CD1c-positive myeloid dendritic cell (primary cell): ENCODE results near the gene CTIF.

Experiments
- DNase-seq: peaks from one replicate; pipeline ENCODE4 v3.0.0-alpha.2; 2016; ENCODE audit errors: extremely low spot score

Gene CTIF

DNA sequence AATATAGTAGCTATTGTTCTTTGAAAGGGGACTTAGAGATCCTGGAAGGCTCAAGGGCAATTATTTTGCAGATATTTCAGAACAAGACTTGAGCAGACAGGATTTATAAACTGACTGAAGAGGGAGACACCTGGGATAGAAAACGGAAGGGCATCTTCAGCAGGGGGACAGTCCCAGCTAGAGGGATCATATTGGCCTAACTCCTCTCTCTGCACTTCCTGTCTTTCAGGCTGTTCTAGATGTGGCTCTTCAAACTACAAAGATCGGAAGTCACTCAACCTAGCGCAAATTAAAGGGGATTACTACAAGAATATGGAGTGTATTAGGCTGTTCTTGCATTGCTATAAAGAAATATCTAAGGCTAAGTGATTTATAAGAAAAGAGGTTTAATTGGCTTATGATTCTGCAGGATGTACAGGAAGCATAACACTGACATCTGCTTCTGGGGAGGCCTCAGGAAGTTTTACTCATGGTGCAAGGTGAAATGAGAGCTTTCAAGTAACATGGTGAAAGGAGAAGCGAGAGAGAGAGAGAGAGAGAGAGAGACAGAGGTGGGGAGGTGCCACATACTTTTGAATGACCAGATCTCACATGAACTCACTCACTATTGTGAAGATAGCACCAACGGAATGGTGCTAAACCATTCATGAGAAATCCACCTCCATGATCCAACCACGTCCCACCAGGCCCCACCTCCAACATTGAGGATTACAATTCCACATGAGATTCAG, 5.3 kb upstream of the CTIF start:
- no peak for DNase-seq

DNA sequence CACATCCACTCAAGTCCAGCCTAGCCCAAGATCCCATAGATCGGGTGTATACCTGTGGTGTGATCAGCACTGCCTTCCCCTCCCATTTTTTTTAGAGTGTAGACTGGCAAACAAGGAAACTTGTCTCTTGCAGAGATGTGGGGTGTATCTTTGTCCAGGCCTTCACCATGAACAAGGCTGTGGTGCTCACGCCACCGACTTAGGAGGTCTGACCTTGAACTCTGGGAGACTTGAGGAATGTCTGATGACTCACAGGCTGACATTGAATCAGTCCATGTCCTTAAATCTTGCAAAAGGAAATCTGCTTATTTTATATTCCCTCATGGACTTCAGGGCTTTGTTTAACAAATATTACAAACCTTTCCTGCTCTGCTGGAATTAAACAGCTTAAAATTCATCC, 4.5 kb upstream of the CTIF start:
- no peak for DNase-seq

DNA sequence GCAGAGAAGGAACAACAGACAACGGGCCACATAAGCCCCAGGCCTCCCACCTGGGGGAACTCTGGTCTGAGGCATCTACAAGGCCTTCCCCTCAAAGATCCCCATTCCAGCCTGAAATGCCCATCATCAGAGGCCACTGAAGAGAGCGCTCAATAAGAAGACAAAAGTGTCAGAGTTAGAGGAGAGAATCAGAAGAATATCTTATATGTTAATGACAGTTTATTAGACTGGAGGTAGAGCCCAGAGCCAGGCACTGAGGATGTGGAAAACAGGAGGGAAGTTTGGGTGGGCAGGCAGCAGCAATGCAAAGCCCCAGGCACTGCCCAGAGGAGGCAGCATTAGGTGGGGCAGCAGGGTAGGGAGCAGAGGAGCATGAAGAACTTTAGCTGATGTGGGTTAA, 2.9 kb upstream of the CTIF start:
- no peak for DNase-seq

DNA sequence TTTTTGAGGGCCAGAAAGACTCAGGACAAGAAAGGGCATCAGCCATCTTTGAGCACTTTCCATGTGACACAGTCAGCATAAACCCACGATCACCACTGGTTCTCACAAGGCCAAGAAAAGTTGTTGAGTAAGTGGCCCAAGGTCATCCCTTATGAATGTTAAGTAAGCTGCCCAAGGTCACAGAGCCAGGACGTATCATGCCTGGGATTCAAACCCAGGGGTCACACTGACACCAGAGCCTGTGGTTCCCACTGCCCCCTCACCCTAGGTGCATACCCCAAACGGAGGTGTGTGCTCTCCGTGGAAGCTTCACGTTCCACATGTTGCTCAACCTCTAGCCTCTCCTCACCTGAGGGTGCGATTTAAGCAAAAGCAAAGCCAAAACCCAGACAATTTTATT, 2.3 kb upstream of the CTIF start:
- DNase-seq: no peak

DNA sequence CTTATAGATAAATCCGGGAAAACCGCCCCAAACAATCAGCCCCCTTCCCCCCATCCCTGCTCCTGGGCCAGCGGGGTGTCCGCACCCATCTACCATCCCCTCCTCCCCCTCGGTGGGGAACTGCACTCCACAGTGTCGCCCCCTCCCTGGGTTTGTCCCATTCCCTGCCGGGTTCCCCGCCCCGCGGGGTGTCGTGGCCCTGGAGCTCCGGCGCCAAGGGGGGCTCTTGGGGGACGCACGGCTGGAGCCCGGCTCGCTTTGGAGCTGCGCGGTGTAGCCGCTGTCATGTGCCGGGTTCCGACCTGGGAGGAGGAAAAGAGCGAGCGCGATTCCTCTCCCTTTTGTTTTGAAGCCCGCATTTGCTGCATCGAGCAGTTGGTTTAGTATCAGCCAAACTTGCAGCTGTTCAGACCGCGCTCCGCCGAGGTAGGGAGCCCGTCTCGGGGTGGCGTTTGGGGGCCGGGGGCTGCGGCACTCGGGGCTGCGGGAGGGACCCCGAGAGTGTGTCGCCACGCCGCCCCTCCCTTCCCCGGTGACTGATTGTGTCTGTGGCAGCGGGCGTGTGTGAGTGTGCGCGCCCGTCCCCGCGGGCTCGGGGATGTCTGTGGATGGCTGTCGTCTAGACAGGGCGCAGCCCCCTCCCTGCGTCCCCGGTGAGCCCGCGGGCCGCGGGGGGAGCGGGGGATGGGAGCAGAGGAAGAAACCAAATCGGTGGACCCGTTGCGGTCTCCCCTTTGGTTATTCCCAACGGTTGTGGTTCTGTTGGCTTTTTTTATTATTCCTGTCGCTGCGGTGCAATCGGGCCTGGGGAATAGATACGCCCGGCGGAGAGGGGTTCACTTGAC, 797 bp downstream of the CTIF start:
- peak; percentile 24 for DNase-seq

DNA sequence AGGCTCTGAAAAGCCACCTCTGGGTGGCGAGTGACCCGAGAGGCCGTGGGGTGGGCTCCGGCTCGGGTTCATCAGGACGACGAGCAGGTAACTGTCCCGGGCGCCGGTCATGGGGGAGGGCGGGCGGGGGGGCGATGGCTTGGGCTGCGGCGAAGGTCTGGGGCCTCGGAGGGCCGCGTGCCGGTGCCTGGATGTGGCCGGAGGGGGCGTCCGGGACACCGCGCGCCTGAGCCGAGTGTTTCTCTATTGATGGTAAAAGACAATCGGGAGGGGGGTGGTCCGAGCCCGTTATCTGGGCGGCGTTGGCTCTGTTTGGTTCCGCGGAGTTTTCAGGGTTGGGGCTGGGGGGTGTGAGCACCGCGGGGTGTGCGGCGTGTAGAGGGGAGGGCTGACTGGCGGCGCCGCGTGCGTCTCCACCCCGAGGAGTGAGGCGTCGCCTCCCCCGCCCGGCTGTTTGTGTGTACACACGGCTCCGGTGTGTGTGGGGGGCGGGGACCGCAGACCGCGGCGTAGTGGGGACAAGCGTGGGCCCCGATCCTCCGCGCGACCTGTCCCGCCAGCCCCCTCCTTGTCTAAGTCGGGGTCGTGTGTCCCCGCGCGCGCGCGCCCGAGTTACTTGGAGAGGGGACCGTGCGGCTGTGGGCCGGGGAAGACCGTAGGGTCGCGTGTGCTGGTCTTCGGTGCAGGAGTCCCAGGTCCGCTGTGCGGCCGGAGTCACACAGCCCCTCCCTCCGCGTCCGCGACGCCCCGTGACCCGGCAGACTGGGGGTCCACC, 1.6 kb downstream of the CTIF start:
- peak; percentile 60 for DNase-seq

DNA sequence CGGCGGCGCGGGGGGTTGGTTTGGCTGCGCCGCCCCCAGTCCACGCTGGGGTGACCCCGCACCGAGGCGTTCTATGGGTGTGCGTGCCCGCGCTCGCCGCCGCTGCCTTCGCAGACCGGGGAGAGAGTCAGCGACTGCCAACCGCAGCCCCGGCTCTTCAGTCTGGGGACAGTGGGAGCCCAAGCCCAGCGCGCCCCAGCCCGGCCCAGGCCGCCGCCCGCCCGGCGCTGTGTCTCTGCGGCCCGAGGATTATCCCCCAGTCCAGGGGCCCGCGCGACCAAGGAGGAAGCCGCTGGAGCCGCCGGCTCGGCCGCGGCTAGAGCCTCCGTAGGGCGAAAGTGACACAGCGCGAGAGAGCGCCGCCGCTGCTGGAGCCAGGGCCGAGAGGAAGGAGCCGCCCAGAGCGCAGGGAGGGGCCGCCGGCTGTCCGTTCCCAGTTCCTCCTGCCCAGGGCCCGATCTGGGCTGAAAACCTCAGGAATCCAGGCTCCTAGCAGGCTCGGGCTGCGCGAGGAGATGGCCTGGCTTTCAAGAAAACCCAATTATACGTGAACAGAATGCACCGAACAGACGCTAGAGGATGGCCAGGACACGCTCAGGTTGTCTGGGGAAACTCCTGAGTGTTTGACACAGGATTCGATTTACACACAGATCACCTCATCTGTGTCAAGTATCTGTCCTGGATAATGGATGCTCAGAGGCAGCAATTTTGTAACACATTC, 2.4 kb downstream of the CTIF start:
- DNase-seq: peak; percentile 88

DNA sequence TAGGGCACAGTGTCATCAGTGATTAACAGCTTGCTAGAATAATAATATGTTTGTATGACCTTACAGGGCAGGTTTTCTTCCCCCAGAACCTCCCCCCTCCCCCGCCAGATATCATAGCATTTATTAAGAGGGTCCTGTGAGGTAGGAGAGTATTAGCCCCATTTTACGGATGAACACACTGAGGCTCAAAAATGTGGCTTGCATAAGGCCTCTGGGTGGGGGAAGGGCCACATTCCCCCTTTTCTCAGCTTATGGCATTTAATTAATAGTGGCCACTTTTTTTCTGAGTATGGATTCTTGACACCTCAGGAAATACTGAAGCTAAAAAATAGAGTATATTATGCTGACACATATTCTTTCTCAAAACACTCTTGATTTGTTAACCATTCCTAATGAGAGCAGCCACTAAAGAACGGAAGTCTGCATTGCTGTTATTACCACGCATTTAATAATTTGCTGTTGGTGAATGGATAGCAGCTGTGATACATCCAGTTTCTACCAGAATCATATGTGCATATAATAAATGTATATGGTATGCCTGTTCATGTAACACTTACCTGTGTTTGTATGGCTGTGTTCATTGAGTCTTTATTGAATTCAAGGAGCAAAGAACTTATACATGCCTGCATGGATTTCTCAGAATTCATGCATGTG, 3.0 kb downstream of the CTIF start:
- DNase-seq: no peak

DNA sequence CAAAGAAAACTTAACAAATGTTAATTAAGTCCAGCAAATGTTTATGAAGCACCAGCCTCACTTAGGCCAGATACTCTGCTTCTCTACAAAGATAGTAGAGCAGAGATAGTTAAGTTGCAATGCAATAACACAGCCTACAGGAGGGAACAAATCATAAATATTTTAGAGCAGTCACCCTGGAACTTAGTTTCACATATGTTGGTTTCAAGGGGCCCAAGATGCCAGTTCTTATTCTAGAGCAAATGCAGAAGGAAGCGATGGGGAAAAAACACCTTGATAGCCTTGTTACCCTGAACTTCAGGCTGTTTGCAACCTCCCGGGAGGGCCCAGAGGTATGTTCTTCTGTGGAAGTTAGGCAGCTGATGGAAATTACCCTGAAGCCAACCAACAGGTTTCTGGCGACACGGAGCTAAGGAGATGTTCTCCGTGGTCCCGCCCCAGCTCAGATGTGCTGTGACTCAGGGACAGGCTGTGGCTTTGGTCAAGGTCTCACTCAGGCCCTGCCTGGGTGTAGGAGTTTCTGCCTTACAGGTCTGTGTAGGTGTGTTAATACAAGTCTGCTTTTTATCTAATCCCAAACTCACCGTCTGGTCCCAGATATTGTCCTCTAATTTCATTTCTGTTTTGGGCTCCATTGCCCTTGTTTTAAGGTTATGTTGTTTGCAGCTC, 3.8 kb downstream of the CTIF start:
- DNase-seq: no peak

DNA sequence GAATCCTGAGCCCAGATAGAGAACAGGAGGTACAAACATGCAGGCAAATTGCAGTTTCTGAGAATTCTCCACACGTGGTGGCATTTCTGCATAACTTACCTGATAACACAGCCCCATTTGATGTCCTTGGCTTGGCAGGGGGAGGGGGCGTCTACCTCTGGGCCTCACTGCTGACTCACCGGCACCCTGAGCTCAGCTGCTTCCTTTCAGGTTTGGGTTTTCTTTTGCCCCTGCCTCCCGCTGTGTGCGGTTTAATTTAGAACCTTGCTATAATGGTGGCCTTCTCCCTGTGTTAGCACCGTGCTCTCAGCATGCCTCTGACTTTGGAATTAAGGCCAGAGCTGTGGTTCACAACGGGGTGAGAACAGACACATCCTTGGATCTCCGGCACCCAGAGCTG, 4.4 kb downstream of the CTIF start:
- DNase-seq: no peak

DNA sequence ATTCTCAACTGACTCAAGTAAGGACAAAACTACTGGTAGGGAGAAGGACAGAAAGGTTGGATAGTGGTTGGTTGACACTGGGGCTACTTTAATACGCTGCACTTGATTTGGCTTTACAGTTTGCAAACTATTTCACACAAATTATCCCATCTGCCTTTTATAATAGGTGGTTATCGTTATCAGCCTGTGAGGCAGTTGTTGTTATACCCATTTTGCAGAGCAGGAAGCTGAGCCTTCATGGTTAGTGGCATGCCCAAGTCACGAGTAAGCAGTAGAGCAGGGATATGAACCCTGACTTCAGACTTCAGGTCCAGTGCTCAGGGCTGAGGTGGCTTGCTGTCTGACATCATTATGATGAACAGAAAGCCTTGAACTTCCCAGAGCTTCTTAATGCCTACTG, 5.3 kb downstream of the CTIF start:
- DNase-seq: no peak

DNA sequence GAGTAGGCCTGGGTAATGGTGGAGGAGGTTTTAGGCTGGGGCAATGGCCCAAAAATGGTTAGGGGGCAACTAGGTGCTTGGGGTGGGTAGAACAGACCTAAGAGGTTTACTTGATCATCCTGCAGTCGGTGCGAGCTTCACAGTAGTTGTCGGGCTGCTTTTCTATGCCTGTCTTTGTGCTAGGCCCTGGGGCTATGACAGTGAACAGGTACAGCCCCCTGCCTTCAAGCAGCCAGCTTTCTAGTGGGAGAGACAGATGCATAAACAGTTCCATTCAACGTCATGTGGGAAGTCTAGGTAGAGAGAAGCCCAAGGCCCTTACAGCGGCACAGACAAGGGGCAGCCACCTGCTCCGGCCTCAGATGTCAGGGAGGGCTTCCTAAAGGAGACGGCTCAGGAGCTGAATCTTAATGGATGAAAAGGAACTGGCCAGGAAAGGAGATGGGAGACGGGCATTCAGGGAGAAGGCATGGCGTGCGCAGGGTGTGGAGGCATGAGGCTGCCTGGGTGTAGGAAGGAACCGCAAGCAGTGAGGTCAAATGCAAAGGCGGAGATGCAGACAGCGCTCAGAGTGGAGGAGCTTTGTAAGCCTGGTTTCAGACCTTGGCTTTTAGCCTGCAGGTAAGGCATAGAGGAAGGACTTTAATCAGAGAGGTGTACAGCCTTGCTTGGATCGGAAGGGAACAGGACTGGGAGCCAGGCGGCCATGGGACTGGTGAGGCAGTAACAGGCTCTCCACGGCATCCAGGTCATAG, 6.0 kb downstream of the CTIF start:
- DNase-seq: no peak

DNA sequence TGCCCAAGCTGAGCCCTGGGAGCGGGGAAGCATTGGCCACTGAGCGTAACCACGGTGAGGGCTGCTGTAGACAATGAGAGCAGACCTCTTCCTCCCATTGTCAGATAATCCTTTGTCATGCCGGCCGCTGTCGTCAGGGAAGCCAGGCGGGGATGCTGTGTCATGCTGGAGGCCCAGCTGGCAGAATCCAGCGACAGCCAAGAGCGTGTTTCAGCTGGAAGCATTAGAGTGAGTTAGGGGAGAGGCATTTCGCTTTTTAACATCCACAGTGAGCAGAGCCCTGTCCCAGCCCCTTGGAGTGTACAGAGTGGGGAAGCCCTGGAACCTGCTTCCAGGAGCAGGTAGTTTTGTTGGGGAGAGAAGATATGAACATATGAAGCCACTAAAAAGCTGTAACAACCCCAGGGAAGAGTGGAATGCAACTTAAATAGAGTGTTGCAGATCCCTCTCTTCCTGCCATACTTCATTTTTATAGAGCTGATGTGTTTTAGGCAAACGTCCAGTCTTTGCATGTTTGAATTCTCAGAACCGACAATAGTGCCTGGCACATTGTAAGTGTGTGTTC, 7.0 kb downstream of the CTIF start:
- peak; percentile 6 for DNase-seq

DNA sequence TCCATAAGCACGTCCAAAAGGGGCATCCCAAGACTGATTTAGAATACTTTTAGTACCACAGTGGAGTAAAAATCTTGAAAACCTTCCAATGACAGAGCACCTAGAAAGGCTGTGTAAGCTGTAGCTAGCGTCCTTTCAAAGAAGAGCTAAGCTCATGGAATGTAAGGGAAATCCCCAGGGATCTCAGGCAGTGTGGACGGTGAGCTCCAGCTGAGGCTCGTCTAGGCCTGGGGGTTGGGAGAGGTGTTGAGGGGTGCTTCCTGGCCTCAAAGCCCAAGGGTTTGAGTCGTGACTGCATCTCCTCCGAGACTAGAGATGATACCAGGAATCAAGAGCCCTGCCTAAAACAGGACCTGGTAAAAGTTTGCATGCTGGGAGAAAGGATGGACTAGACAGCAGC, 7.6 kb downstream of the CTIF start:
- no peak for DNase-seq

DNA sequence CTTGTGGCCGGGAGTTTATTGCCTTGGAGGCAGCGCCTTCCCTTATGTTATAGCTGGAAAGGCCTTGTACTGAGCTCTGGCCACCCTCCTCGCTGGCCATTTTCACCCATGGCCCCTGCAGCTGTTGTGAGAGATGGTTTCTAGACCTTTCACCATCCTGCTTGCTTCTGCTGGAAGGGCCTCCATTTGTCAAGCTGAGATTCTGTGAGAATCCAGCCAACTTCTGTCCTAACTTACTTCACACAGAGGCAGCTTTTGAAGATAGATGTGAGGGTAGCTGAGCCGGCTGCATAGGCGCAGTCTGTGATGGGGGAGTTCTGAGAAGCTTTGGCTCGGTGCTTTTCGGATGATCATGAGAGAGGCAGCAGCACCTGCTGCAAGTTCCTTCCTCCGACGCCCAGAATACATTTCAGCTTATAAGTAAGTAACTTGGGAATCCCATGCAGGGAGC, 8.7 kb downstream of the CTIF start:
- no peak for DNase-seq

DNA sequence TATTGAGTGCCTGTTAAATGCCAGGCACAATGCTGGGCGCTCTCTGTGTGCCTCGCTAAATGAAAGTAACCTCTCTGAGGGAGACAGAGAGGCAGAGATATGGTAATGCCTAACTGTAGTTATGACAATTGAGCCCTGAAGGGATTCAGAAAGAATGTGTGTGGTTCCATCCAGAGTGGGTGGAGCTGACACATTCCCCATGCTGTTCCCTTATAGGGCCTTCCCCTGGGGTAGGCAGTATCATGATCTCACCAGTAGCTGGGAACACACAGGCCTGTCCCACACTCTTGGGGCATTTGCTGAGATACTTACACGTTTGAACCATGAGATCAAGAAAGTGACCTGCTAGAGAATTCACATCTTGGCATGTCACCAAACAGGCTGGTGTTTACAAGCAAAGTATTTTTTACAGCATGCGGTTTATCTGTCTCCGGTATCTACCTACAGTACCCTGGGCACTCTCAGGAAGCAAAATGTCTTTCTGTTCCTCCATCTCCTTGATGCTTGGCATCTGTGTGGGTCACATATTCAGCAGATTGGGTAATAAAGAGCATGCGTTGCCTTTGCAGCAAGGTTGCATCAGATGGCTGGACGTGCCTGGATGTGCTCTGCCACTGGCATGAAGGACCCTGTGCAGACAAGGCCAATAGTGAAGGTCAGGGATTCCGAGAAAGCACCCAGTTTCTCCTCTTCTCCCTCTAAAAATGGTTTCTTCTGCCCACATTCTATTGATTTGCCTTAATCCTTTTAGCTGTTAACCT, 9.4 kb downstream of the CTIF start:
- DNase-seq: peak; percentile 20

DNA sequence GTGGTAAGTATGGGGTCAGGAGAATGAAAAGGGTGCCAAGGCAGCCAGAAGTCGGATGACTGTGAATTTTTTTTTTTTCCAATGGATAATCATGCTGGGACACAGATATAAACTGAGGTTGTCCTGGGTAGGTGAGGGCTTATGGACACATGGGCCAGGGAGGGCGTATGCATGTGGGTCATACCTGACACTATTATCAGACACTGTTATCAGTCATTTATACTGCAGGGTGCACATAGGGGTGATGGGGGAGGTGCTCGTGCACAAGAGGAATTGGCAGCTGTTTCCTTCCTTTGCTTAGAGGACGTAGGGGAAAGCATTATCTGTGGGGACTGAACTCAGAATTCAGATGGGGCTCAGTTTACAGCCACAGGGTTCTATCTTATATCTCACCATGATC, 10.1 kb downstream of the CTIF start:
- DNase-seq: no peak

DNA sequence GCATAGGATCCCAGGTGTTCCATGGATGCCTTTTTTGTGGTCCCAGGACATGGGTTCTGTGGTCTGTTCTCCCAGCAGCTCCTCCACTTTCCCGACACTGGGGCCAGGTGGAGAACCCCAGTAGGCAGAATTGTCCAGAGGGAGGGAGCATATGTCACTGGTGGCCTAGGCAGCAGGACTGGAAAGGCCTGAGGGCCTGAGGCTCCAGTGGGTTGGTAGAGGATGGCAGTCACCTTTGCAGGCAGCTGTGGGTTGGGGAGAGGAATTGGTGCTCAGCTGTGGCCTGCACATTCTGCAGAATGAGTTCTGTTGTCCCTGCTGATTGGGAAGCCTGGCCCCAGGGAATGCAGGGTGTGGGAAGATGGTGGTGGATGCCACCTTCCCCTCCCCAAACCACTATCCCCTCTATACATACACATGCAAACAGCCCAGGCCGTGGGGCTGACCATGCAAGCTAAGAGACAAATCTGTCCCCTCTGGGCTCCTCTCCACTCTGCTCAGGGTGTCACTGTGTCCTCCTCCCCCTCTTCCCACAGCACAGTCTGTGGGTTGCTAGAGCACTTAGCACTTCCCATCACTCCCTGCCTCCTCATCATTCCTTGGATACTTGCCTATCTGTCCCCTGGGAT, 11.4 kb downstream of the CTIF start:
- no peak for DNase-seq
